Neural crest cell (in vitro differentiated cells): ENCODE data around the gene ANKRD34C. TPM values are rescaled to one million over a fixed set of nuclear protein-coding genes. Genes with fewer than 3 reads are reported as not detected.

Experiments
- DNase-seq: peaks from one replicate; pipeline ENCODE4 v3.0.0; 2021; ENCODE audit warnings: low read depth, mixed read lengths, low spot score
- H3K27ac Mint-ChIP-seq: one replicate; pipeline ENCODE4 v1.8.0; 2021; ENCODE audit warnings: mild to moderate bottlenecking, mixed read lengths; ENCODE audit not compliant: unreplicated experiment
- H3K27me3 Mint-ChIP-seq: 2 replicates; pipeline ENCODE4 v1.8.0; 2021; ENCODE audit warnings: low read depth, mild to moderate bottlenecking, mixed read lengths
- H3K36me3 Mint-ChIP-seq: 2 replicates; pipeline ENCODE4 v1.8.0; 2021; ENCODE audit warnings: low read depth, mild to moderate bottlenecking, mixed read lengths
- H3K4me1 Mint-ChIP-seq: 2 replicates; pipeline ENCODE4 v1.8.0; 2021; ENCODE audit warnings: mixed read lengths
- H3K4me3 Mint-ChIP-seq: one replicate; pipeline ENCODE4 v1.8.0; 2021; ENCODE audit warnings: mild to moderate bottlenecking, mixed read lengths
- H3K9me3 Mint-ChIP-seq: 2 replicates; pipeline ENCODE4 v1.8.0; 2021; ENCODE audit warnings: mixed read lengths
- CTCF ChIP-seq: fragments of 200-600 bp; sonication (generic); conservative IDR thresholded peaks from 2 replicates; pipeline ENCODE4 v1.5.0; 2021; ENCODE audit warnings: antibody characterized with exemption, mild to moderate bottlenecking
- total RNA-seq: library from RNA; stranded (reverse); gene quantifications from 2 replicates; pipeline ENCODE4 v1.2.1, GENCODE V29; 2021

The ANKRD34C gene
- total RNA-seq, 1 donor from 2014 or later = not detected

GRCh38 chr15:79283252-79284048, 928 bp downstream of the ANKRD34C start:
- Mint-ChIP-seq H3K27me3 (peaks cover 100% of the 10 kb centered on the region), H3K4me1 (no peaks in the 10 kb centered on the region), H3K27ac (no peak overlapping the region), H3K4me3 (no peak overlapping the region), H3K36me3 (no peaks in the 10 kb centered on the region), H3K9me3 (no peaks in the 10 kb centered on the region)
- no peak for TF ChIP-seq CTCF
- peak; percentile 81 for DNase-seq

GRCh38 chr15:79290642-79291275, 8.2 kb downstream of the ANKRD34C start:
- Mint-ChIP-seq H3K27me3 (peaks cover 96% of the 10 kb centered on the region), H3K9me3 (no peaks in the 10 kb centered on the region), H3K4me1 (no peaks in the 10 kb centered on the region), H3K27ac (no peak overlapping the region), H3K36me3 (no peaks in the 10 kb centered on the region), H3K4me3 (no peak overlapping the region)
- DNase-seq = no peak
- TF ChIP-seq CTCF = no peak

DNA sequence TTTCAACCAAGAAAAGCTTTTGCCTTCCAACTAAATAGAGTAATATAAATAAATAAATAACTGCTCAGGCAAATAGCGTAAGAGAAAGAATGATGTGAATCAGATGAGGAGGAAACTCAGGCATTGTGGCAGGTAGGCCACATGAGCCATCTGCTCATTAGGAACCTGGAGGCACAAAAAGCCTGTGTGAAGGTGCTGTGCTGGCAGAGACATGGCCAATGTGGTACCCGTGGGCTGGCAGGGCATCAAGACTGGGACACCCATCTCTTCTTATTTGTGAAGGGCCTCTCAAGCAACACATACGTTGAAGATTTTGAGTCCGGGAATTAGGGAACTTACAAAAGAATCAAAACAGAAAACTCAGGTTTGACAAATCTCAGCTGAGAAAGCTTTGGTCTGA, 9.5 kb downstream of the ANKRD34C start:
- no peaks in the 10 kb centered on the region for H3K4me1 Mint-ChIP-seq
- no peaks in the 10 kb centered on the region for H3K36me3 Mint-ChIP-seq
- H3K27me3 Mint-ChIP-seq = peaks cover 89% of the 10 kb centered on the region
- H3K27ac Mint-ChIP-seq = no peak overlapping the region
- DNase-seq = no peak
- no peak for TF ChIP-seq CTCF
- H3K4me3 Mint-ChIP-seq = no peak overlapping the region
- H3K9me3 Mint-ChIP-seq = no peaks in the 10 kb centered on the region

DNA sequence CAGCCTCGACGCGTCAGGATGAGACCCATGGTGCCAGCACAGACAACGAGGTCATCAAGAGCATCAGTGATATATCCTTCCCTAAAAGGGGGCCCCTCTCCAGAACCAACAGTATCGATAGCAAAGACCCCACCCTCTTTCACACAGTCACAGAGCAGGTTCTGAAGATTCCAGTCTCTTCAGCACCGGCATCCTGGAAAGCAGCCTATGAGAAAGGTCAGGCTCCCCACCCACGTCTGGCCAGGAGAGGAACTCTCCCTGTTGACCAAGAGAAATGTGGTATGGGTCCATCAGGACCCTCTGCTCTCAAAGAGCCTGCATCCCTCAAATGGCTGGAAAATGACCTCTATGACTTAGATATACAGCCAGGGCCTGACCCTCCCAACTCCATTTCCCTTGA, 11.6 kb downstream of the ANKRD34C start:
- no peaks in the 10 kb centered on the region for H3K36me3 Mint-ChIP-seq
- no peak overlapping the region for H3K4me3 Mint-ChIP-seq
- H3K27ac Mint-ChIP-seq = no peak overlapping the region
- peaks cover 91% of the 10 kb centered on the region for H3K27me3 Mint-ChIP-seq
- no peak for DNase-seq
- no peaks in the 10 kb centered on the region for H3K4me1 Mint-ChIP-seq
- TF ChIP-seq CTCF = no peak
- no peaks in the 10 kb centered on the region for H3K9me3 Mint-ChIP-seq

- H3K27me3 Mint-ChIP-seq = peaks cover 89% of the 10 kb centered on the region
Observed at GRCh38 chr15:79296583-79296982, 14.1 kb downstream of the ANKRD34C start.

More at GRCh38 chr15:79296583-79296982, 14.1 kb downstream of the ANKRD34C start:
- Mint-ChIP-seq H3K36me3 (no peaks in the 10 kb centered on the region), H3K9me3 (no peaks in the 10 kb centered on the region), H3K4me1 (peaks cover 4% of the 10 kb centered on the region), H3K4me3 (no peak overlapping the region), H3K27ac (no peak overlapping the region)
- DNase-seq = no peak
- TF ChIP-seq CTCF = peak; percentile 34
